IMR-90 (cell line): ENCODE results near the gene SYNGR4.

Experiments used
- BHLHE40 ChIP-seq: fragments of 150-350 bp; IDR thresholded peaks from 2 replicates; pipeline ENCODE4 v1.6.1; 2016; ENCODE audit warnings: mild to moderate bottlenecking, low read depth, low read length
- CEBPB ChIP-seq: IDR thresholded peaks from 2 replicates; pipeline ENCODE4 v1.6.1; 2012; ENCODE audit warnings: low read depth, low read length, improper control_type of control experiment
- CTCF ChIP-seq: conservative IDR thresholded peaks from 2 replicates; pipeline ENCODE4 v1.5.1; 2012; ENCODE audit warnings: mild to moderate bottlenecking, low read depth, low read length, improper control_type of control experiment
- FOS ChIP-seq: fragments of 150-350 bp; IDR thresholded peaks from 2 replicates; pipeline ENCODE4 v1.6.1; 2016; ENCODE audit warnings: low read depth, low read length
- NFE2L2 ChIP-seq: fragments of 150-350 bp; IDR thresholded peaks from 2 replicates; pipeline ENCODE4 v1.6.1; 2016; ENCODE audit warnings: low read depth, mild to moderate bottlenecking, low read length
- POLR2A ChIP-seq: IDR thresholded peaks from 2 replicates; pipeline ENCODE4 v1.6.1; 2012; ENCODE audit warnings: mild to moderate bottlenecking, low read depth, low read length
- RAD21 ChIP-seq: IDR thresholded peaks from 2 replicates; pipeline ENCODE4 v1.6.1; 2012; ENCODE audit warnings: low read length, improper control_type of control experiment
- RFX5 ChIP-seq: IDR thresholded peaks from 2 replicates; pipeline ENCODE4 v1.8.0; 2012; ENCODE audit warnings: low read depth, mild to moderate bottlenecking, low read length, moderate library complexity
- SMC3 ChIP-seq: fragments of 150-350 bp; IDR thresholded peaks from 2 replicates; pipeline ENCODE4 v1.6.1; 2016; ENCODE audit warnings: low read depth, mild to moderate bottlenecking, antibody characterized with exemption, low read length, moderate library complexity
- TF ChIP-seq, protein P1 (sequence below): fragments of 150-350 bp; IDR thresholded peaks from 2 replicates; pipeline ENCODE4 v1.6.1; 2017; ENCODE audit warnings: mild to moderate bottlenecking, antibody characterized with exemption, low read length, low read depth
- TF ChIP-seq, protein P2 (sequence below): fragments of 150-350 bp; IDR thresholded peaks from 2 replicates; pipeline ENCODE4 v1.6.1; 2016; ENCODE audit warnings: low read depth, mild to moderate bottlenecking, low read length, moderate library complexity, borderline replicate concordance

DNA sequence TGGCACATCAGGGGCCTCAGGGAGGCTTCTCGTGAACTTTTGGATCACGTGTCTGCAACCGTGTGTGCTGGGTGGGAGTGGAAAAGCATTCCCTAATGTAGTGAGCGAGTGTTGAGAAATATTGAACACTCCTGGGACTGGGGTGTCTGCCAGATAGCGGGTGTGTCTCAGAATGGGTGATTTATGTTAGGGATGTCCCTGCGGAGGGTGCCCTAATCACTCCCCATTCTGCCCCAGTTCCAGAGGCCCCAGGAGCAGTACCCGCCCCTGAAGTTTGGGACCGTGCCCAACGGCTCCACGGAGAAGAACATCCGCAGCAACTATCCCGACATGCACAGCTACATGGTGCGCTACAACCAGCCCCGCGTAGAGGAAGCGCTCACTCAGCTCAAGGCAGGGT is 57.4 kb downstream of the SYNGR4 start:
- TF ChIP-seq POLR2A (no peak), RAD21 (no peak), CTCF (no peak), CEBPB (no peak), SMC3 (no peak), NFE2L2 (no peak), RFX5 (no peak), BHLHE40 (no peak), FOS (no peak)
- TF ChIP-seq, protein P1, sequence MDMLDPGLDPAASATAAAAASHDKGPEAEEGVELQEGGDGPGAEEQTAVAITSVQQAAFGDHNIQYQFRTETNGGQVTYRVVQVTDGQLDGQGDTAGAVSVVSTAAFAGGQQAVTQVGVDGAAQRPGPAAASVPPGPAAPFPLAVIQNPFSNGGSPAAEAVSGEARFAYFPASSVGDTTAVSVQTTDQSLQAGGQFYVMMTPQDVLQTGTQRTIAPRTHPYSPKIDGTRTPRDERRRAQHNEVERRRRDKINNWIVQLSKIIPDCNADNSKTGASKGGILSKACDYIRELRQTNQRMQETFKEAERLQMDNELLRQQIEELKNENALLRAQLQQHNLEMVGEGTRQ: no peak
- TF ChIP-seq, protein P2, sequence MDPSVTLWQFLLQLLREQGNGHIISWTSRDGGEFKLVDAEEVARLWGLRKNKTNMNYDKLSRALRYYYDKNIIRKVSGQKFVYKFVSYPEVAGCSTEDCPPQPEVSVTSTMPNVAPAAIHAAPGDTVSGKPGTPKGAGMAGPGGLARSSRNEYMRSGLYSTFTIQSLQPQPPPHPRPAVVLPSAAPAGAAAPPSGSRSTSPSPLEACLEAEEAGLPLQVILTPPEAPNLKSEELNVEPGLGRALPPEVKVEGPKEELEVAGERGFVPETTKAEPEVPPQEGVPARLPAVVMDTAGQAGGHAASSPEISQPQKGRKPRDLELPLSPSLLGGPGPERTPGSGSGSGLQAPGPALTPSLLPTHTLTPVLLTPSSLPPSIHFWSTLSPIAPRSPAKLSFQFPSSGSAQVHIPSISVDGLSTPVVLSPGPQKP: no peak
